ENCODE data around the gene VSTM5. TPM values are rescaled to one million over a fixed set of nuclear protein-coding genes. Genes with fewer than 3 reads are reported as not detected.

Gene VSTM5
- total and polyA plus RNA-seq, 2 of the 8 experiments (the other 6 are each of a cell fraction or from before 2014, with no cell fraction given), result 0.22 to 0.70 TPM

DNA sequence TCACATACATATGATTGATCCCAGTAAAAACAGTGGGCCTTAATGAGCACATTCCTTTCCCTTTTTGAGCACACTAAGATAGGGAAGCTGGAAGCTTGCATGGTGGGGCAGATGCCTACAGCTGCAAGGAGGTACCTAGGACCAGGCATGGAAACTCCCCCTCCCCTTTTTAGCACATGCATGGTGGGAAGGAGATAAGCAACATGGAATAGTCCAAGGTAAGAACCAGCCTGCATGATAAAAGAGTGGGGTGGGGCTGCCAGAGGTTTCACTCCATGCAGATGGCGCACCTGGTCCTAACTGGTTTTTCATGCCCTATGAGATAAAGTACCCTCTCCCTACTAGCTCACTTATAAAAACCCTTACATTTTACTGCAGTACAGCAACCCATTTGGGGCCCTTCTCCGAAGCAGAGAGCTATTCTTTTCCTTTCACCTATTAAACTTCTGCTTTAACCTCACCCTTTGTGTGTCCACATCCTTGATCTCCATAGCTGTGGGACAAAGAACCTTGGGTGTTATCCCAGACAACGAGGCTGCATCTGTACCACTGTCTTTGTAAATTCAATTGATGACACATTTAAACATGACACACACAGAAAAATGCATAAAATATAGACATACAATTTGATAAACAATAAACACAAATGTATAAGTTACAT, 40.1 kb upstream of the VSTM5 start:
- Histone ChIP-seq H3K79me2 (ENCODE audit: control insufficient read depth in 1 of 2, insufficient read depth in 2 of 2, low read length in 2 of 2) (no peaks in the 10 kb centered on the region), H4K8ac (ENCODE audit: extremely low read depth, insufficient read depth, low read length) (no peak overlapping the region), H2BK12ac (ENCODE audit: low read depth, low read length) (no peak overlapping the region), H2BK20ac (ENCODE audit: low read length) (no peak overlapping the region), H3K9ac (replicated peaks in 1 of 4; ENCODE audit: extremely low read depth in 1 of 4, low read depth in 3 of 4, low read length in 3 of 4) (no peak overlapping the region), H3K14ac (ENCODE audit: insufficient read length) (no peak overlapping the region), H4K20me1 (replicated peaks in 1 of 2; ENCODE audit: control insufficient read depth in 1 of 2, insufficient read depth in 2 of 2, low read length in 2 of 2) (no peaks in the 10 kb centered on the region), H3K9me3 (ENCODE audit: insufficient read depth in 2 of 2, low read depth in 1 of 2, low read length in 1 of 2) (no peaks in the 10 kb centered on the region), H3K4ac (replicated peaks; ENCODE audit: insufficient read length, low read depth, low read length) (no peak overlapping the region), H3K27ac (ENCODE audit: low read depth, low read length) (no peak overlapping the region), H3K23ac (ENCODE audit: insufficient read length) (no peak overlapping the region), H3K79me1 (ENCODE audit: low read depth, low read length) (no peaks in the 10 kb centered on the region), H2AFZ (ENCODE audit: low read length) (no peak overlapping the region), H4K91ac (replicated peaks; ENCODE audit: insufficient read length, low read length) (no peak overlapping the region), H3K36me3 (ENCODE audit: control insufficient read depth in 2 of 4, insufficient read depth in 4 of 4, low read length in 3 of 4) (no peaks in the 10 kb centered on the region), H3K4me2 (ENCODE audit: insufficient read depth in 1 of 2, low read depth in 2 of 2, low read length in 2 of 2) (no peak overlapping the region), H3K4me1 (replicated peaks in 1 of 4; ENCODE audit: control insufficient read depth in 3 of 4, insufficient read depth in 4 of 4, low read length in 3 of 4) (peaks cover 0 to under 1% (median 0%) of the 10 kb centered on the region in 4 experiments; a peak in 2 of 7 replicates), H2BK15ac (ENCODE audit: low read length) (no peak overlapping the region), H2BK5ac (ENCODE audit: low read depth, low read length) (no peak overlapping the region), H3K4me3 (ENCODE audit: extremely low read depth in 1 of 4, insufficient read depth in 2 of 4, low read depth in 3 of 4, low read length in 4 of 4) (no peak overlapping the region), H3K27me3 (replicated peaks in 1 of 4; ENCODE audit: control insufficient read depth in 3 of 4, extremely low read depth in 1 of 4, insufficient read depth in 3 of 4, low read length in 3 of 4) (no peaks in the 10 kb centered on the region), H4K5ac (ENCODE audit: insufficient read length, low read depth, low read length) (no peak overlapping the region), H3K56ac (replicated peaks; ENCODE audit: insufficient read length, low read depth, low read length) (no peak overlapping the region), H3K18ac (ENCODE audit: extremely low read depth, low read length) (no peak overlapping the region), H2BK120ac (replicated peaks; ENCODE audit: low read depth, low read length) (no peak overlapping the region), H2AK5ac (ENCODE audit: low read depth, low read length) (no peak overlapping the region), H3K23me2 (ENCODE audit: low read depth, low read length) (no peaks in the 10 kb centered on the region)
- ChIA-PET POLR2A (ENCODE audit: partially characterized antibody) (interaction anchor here (1.0 kb wide), 1 partner anchor 12 kb away, joined by 4 read pairs; no protein-coding TSS in a partner anchor), CTCF (ENCODE audit: partially characterized antibody) (interaction anchor here (0.9 to 2.5 kb wide), 5 partner anchors 9 to 277 kb away, joined by 3 to 9 read pairs (median 4); no protein-coding TSS in a partner anchor)
- 86% methylated on average over 3 of the region's 3 CpGs; no CpG with 5 or more reads in 1 of the 2 experiments for WGBS, 2 experiments (ENCODE audit: extremely low coverage in 1 of 2, insufficient coverage in 1 of 2, insufficient read length in 1 of 2, insufficient replicate concordance in 2 of 2, low coverage in 1 of 2, low lambda C conversion rate in 2 of 2, missing lambda C conversion rate in 1 of 2)
- FAIRE-seq (no peak), DNase-seq (ENCODE audit: low read depth in 1 of 2, low spot score in 2 of 2) (no peak)
- TF ChIP-seq CTBP2 (IDR thresholded peaks at IDR 0.05; ENCODE audit: borderline replicate concordance, insufficient read depth, insufficient read length, low read length) (no peak), PHF8 (conservative IDR thresholded peaks at IDR 0.05; ENCODE audit: low read depth, low read length) (no peak), POLR2A (IDR thresholded peaks at IDR 0.05; ENCODE audit: control extremely low read depth in 1 of 2, low read depth in 2 of 2, low read length in 2 of 2) (no peak), SP2 (IDR thresholded peaks at IDR 0.05; ENCODE audit: low read length) (no peak), KDM1A (IDR thresholded peaks at IDR 0.05; ENCODE audit: borderline replicate concordance, low read length) (no peak), POU5F1 (IDR thresholded peaks at IDR 0.05; ENCODE audit: low read depth, low read length) (no peak), E2F6 (IDR thresholded peaks at IDR 0.05) (no peak), SAP30 (IDR thresholded peaks at IDR 0.05; ENCODE audit: insufficient read depth, insufficient replicate concordance, low read length) (no peak), NRF1 (IDR thresholded peaks at IDR 0.05; ENCODE audit: low read depth, low read length) (no peak), TEAD4 (IDR thresholded peaks at IDR 0.05; ENCODE audit: low read depth, low read length) (no peak), SUZ12 (IDR thresholded peaks at IDR 0.05; ENCODE audit: low read length) (no peak), FOSL1 (IDR thresholded peaks at IDR 0.05; ENCODE audit: insufficient read depth, low read depth, low read length) (no peak)
